Activated CD8-positive, alpha-beta T cell treated with anti-CD3 and anti-CD28 coated beads for 36 hours (primary cell): ENCODE measurements around the gene MAGEA8. TPM values are rescaled to one million over a fixed set of nuclear protein-coding genes. Genes with fewer than 3 reads are reported as not detected.
"Not testable (repeated sequence)": the region's sequence is repeated elsewhere in the genome, so short reads cannot be mapped to it uniquely, and the experiment has no call there.

Experiments used
- ATAC-seq: fragments of 200-7000 bp; cut with Tn5 transposase; one replicate; pipeline ENCODE4 v1.10.0; 2021; ENCODE audit warnings: mild to moderate bottlenecking, moderate library complexity
- CTCF ChIA-PET: fragments of 350-600 bp; sonication (Branson Sonifier 250); formaldehyde crosslinking; loops from one replicate; lab custom pipeline; 2021; ENCODE audit warnings: antibody characterized with exemption; lab: Charles Lee
- POLR2A ChIA-PET: fragments of 350-600 bp; sonication (Branson Sonifier 250); formaldehyde crosslinking; loops from one replicate; lab custom pipeline; 2021; ENCODE audit warnings: antibody characterized with exemption; lab: Charles Lee
- DNase-seq: peaks from one replicate; pipeline ENCODE4 v3.0.0-alpha.2; 2020
- H3K27ac Mint-ChIP-seq: one replicate; pipeline ENCODE4 v1.8.0; 2021; ENCODE audit warnings: mild to moderate bottlenecking, mixed read lengths
- H3K27me3 Mint-ChIP-seq: one replicate; pipeline ENCODE4 v1.8.0; 2021; ENCODE audit warnings: mixed read lengths
- H3K36me3 Mint-ChIP-seq: one replicate; pipeline ENCODE4 v1.8.0; 2021; ENCODE audit warnings: low read depth, mixed read lengths
- H3K4me1 Mint-ChIP-seq: one replicate; pipeline ENCODE4 v1.8.0; 2021; ENCODE audit warnings: low read depth, mixed read lengths
- H3K4me3 Mint-ChIP-seq: one replicate; pipeline ENCODE4 v1.8.0; 2021; ENCODE audit warnings: mild to moderate bottlenecking, moderate library complexity, mixed read lengths
- H3K9me3 Mint-ChIP-seq: one replicate; pipeline ENCODE4 v1.8.0; 2021; ENCODE audit warnings: mixed read lengths
- intact Hi-C: fragments of 100-400 bp; cut with micrococcal nuclease; formaldehyde crosslinking; loops from one replicate; pipeline ENCODE4 v1.10.0; 2022
- total RNA-seq, 2 experiments: library from RNA; stranded (reverse); gene quantifications; one replicate each; pipeline ENCODE4 v1.2.3, GENCODE V29; 2021
- TF ChIP-seq, protein P1 (sequence below): fragments of 200-600 bp; IDR thresholded peaks from one replicate; pipeline ENCODE4 v1.8.0; 2022; ENCODE audit warnings: antibody characterized with exemption, mild to moderate bottlenecking

MAGEA8 gene
- total RNA-seq, 2 experiments from 2014 or later, result not detected

DNA sequence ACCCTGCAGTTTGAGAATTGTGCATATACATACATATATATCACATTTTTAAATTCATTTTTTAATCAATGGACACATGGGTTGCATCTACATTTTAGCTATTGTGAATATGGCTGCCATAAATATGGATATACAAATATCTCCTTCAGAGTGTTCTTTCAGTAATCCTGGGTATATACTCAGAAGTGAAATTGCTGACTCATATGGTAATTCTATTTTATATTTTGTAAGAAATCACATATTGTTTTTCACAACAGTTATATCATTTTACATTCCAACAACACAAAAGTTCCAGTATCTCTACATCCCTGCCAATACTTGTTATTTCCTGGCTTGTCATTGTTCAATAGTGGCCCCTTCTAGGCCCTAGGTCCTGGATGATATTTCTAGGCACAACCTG lies 27.7 kb downstream of the MAGEA8 start:
- Mint-ChIP-seq H3K4me3 (no peak overlapping the region), H3K36me3 (peaks cover 1% of the 10 kb centered on the region), H3K4me1 (peaks cover 10% of the 10 kb centered on the region), H3K27ac (no peak overlapping the region), H3K9me3 (peaks cover 1% of the 10 kb centered on the region), H3K27me3 (no peaks in the 10 kb centered on the region)
- no peak for DNase-seq
- intact Hi-C loops, result loop anchor here (10.0 kb wide), 1 partner anchor 74 kb away; no protein-coding TSS in a partner anchor
- ChIA-PET CTCF (interaction anchor here (1.0 to 1.6 kb wide), 2 partner anchors 8 to 36 kb away, joined by 3 to 4 read pairs; no protein-coding TSS in a partner anchor), POLR2A (no interaction called here)
- ATAC-seq, result no peak
- TF ChIP-seq, protein P1, sequence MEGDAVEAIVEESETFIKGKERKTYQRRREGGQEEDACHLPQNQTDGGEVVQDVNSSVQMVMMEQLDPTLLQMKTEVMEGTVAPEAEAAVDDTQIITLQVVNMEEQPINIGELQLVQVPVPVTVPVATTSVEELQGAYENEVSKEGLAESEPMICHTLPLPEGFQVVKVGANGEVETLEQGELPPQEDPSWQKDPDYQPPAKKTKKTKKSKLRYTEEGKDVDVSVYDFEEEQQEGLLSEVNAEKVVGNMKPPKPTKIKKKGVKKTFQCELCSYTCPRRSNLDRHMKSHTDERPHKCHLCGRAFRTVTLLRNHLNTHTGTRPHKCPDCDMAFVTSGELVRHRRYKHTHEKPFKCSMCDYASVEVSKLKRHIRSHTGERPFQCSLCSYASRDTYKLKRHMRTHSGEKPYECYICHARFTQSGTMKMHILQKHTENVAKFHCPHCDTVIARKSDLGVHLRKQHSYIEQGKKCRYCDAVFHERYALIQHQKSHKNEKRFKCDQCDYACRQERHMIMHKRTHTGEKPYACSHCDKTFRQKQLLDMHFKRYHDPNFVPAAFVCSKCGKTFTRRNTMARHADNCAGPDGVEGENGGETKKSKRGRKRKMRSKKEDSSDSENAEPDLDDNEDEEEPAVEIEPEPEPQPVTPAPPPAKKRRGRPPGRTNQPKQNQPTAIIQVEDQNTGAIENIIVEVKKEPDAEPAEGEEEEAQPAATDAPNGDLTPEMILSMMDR, result no peak

DNA sequence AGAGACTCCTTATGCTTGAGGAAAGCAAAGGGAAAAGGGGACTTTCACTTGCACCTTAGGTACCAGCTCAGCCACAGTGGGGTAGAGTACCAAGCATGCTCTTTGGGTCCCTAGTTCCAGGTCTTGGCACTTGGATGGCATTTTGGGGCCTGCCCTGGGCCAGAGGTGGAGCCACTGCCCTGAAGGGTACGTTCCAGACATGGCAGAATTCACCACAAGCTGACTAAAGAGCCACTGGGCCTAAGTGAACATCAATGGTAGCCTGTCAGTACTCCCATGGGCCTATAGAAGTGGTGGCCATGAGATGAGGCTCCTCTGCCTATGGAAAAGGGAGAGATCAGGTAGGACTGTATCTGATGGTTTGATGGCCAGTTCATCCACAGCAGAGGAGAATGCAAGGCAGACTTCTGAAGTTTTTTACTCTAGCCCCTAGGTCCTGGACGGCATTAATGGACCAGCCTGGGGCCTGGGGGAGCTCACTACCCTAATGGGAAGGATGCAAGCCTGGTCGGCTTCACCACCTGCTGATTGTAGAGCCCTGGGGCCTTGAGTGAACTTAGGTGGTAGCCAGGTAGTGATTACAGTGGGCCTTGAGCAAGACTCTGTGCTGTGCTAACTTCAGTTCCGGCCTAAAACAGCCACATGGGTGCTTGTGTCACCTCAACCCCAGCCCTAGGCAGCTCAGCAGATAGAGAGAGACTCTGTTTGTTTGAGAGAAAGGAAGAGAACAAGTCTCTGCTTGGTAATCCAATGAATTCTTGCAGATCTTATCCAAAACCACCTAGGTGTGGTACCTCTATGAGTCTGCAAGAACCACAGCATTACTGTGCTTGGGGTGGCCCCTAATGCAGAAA lies 28.6 kb downstream of the MAGEA8 start:
- ChIA-PET POLR2A (no interaction called here), CTCF (interaction anchor here (1.0 to 1.6 kb wide), 2 partner anchors 9 to 37 kb away, joined by 3 to 4 read pairs; no protein-coding TSS in a partner anchor)
- Mint-ChIP-seq H3K36me3 (peaks cover 1% of the 10 kb centered on the region), H3K27ac (no peak overlapping the region), H3K27me3 (no peaks in the 10 kb centered on the region), H3K4me1 (peaks cover 4% of the 10 kb centered on the region), H3K4me3 (no peak overlapping the region), H3K9me3 (peaks cover 5% of the 10 kb centered on the region)
- TF ChIP-seq, protein P1, result no peak
- ATAC-seq, result peak; percentile 80
- intact Hi-C loops, result loop anchor here (10.0 kb wide), 1 partner anchor 75 kb away; no protein-coding TSS in a partner anchor
- DNase-seq, result peak; percentile 39

DNA sequence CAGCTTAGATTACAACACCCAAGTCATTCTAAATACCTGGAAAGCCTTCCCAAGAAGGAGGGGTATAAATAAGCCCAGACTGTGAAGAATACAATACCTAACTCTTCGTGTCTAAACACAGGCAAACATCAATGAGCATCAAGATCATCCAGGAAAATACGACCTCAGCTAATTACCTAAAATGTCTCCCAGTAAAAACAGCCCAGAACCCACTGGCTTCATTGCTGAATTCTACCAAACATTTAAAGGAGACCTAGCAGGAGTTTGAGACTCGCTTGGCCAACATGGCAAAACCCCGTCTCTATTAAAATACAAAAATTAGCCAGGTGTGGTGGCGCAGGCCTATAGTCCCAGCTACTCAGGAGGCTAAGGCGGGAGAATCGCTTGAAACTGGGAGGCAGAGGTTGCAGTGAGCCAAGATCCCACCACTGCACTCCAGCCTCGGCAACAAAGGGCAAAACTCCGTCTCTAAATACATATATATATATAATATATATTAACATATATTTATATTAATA lies 29.3 kb downstream of the MAGEA8 start:
- intact Hi-C loops, result no loop called here
- H3K4me3 Mint-ChIP-seq, result no peak overlapping the region
- ChIA-PET CTCF (interaction anchor here (1.6 kb wide), 1 partner anchor 38 kb away, joined by 4 read pairs; no protein-coding TSS in a partner anchor), POLR2A (no interaction called here)
- H3K4me1 Mint-ChIP-seq, result peaks cover 5% of the 10 kb centered on the region
- H3K27ac Mint-ChIP-seq, result no peak overlapping the region
- DNase-seq (no peak), ATAC-seq (no peak)
- H3K27me3 Mint-ChIP-seq, result no peaks in the 10 kb centered on the region
- TF ChIP-seq, protein P1, result no peak
- H3K36me3 Mint-ChIP-seq, result peaks cover 1% of the 10 kb centered on the region
- peaks cover 5% of the 10 kb centered on the region for H3K9me3 Mint-ChIP-seq

DNA sequence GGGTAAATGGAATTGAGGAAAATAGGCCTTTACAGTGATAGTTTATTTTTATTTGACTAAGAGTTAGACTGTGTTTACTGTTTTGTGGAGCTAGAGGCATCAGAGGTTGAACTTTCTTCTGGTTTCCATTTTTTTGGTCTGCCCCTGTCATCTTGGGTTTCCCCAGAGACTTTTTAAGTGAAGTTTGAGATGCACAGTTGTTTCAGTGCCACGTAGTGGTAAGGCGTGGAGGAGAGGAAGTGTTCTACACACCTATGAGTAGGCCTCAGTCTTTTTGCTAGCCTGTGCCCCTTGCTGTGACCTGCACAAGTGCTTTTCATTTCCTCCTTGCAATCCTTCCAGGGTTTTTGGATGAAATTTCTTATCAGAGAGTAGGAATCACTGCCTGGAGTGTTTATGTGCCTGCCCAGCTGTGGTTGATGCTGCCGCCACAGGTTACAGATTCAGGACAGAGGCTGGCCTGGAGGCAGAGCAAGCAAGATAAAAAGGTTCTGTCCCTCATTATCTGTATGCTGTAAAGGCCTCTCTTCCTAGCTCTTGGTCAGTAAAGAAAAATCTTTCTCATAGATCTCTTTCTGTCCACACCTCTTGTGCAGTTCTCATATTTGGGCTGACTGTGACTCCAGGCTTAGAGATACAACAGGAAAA lies 35.9 kb downstream of the MAGEA8 start:
- peak; percentile 97 for ATAC-seq
- CTCF ChIA-PET, result interaction anchor here (0.8 to 1.2 kb wide), 3 partner anchors 21 to 114 kb away, joined by 3 read pairs; partner anchors contain the start of gene EOLA2
- Mint-ChIP-seq H3K4me3 (no peak overlapping the region), H3K4me1 (peaks cover 14% of the 10 kb centered on the region), H3K36me3 (peaks cover 1% of the 10 kb centered on the region), H3K27me3 (no peaks in the 10 kb centered on the region), H3K27ac (peak overlapping the region; percentile 59), H3K9me3 (peaks cover 5% of the 10 kb centered on the region)
- TF ChIP-seq, protein P1, result no peak
- intact Hi-C loops, result no loop called here
- POLR2A ChIA-PET, result no interaction called here
- DNase-seq, result peak; percentile 51

DNA sequence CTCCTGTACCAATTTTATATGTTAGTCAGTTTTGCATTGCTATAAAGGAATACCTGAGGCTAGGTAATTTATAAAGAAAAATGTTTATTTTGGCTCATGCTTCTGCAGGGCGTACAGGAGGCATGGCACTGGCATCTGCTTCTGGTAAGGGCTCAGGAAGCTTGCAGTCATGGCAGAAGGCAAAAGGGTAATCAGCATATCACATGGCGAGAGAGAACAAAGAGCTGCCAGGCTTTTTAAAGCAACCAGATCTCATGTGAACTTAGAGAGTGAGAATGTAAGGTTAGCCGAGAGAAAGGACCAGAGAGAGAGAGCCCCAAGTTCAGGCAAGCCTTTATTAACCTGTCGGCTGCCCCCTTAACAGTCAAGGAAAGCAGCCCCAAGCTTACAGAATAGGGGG lies 42.9 kb downstream of the MAGEA8 start:
- intact Hi-C loops, H3K36me3 Mint-ChIP-seq, H3K9me3 Mint-ChIP-seq, ATAC-seq, DNase-seq, H3K27me3 Mint-ChIP-seq, H3K4me3 Mint-ChIP-seq, POLR2A ChIA-PET, H3K27ac Mint-ChIP-seq, CTCF ChIA-PET, H3K4me1 Mint-ChIP-seq: not testable (repeated sequence)

DNA sequence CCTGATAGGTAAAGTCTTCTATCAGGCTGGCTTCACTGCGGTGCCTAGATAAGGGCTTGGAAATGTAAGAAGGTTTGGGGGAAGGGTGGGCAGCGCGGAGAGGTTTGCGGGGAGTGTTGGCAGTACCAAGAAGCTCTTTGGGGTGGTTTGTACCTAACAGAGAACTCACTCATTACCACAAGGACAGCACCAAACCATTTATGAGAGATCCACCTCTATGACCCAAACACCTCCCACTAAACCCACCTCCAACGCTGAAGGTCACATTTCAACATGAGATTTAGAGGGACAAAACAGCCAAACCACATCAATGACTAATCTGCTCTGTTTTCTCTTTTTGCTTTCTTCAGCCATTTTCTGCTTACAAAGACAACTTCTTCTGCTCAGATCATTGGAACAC lies 43.5 kb downstream of the MAGEA8 start:
- peak; percentile 48 for ATAC-seq
- intact Hi-C loops, H3K4me3 Mint-ChIP-seq, CTCF ChIA-PET, H3K4me1 Mint-ChIP-seq, DNase-seq, H3K27me3 Mint-ChIP-seq, H3K9me3 Mint-ChIP-seq, H3K27ac Mint-ChIP-seq, H3K36me3 Mint-ChIP-seq, POLR2A ChIA-PET: not testable (repeated sequence)

DNA sequence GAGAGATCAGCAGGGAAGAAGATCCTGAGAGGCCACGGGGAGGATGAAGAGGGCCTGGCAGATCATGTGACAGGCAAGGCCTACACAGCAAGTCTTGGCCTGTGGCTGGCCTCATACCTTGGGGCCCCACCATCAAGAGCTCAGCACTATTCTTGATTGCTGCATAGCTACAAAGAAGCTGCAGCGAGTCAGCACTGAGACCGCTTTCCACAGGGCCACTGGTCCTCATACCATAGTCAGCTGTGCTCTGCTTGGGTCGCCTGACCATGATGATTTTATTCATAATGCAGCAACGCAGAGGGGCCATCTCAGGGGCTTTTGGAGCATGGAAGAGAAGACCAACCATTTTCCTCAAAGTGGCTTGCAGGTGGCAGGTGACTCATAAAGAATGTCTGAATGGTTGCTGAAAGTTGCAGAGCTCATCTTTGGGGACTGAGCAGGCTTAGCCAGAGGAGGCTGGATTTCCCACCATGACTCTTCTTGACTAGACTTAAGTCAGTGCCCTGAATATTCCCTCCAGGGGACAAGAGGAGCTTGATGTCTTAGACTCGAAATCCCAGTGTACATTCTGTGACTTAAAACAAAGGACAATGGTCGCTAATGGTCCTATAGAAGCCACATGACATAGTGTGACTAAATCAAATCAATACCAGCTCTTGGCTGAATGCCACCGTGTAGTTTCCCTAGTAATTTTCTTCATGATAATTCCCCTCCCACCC lies 46.4 kb downstream of the MAGEA8 start:
- H3K27me3 Mint-ChIP-seq, CTCF ChIA-PET, H3K4me3 Mint-ChIP-seq, intact Hi-C loops, H3K27ac Mint-ChIP-seq, H3K36me3 Mint-ChIP-seq, H3K4me1 Mint-ChIP-seq, POLR2A ChIA-PET, H3K9me3 Mint-ChIP-seq, DNase-seq: not testable (repeated sequence)
- peak; percentile 61 for ATAC-seq
